GM12878 (cell line): ENCODE data around the gene XYLB. TPM values are rescaled to one million over a fixed set of nuclear protein-coding genes. Genes with fewer than 3 reads are reported as not detected.

Experiments used
- ATAC-seq: fragments of 200-7000 bp; cut with Tn5 transposase; 3 replicates; pipeline ENCODE4 v1.9.1; 2020; ENCODE audit warnings: mild to moderate bottlenecking, moderate library complexity
- BruUV-seq: library from RNA; stranded (reverse); fragments of 400-500 nt; replicated peaks from 2 replicates; lab custom pipeline; 2021; lab: Mats Ljungman, UMichigan
- CTCF ChIA-PET: fragments of 300-600 bp; sonication (Branson Sonifier 250); formaldehyde crosslinking; extraction: SDS; loops from one replicate; lab custom pipeline; 2021; ENCODE audit warnings: inconsistent platforms; lab: Yijun Ruan, JAX
- POLR2A ChIA-PET: fragments of 350-600 bp; formaldehyde crosslinking; extraction: SDS; loops from one replicate; lab custom pipeline; 2021; ENCODE audit warnings: inconsistent platforms; lab: Charles Lee
- RAD21 ChIA-PET: fragments of 300-600 bp; sonication (Branson Sonifier 250); formaldehyde crosslinking; loops from one replicate; lab custom pipeline; 2023; ENCODE audit warnings: antibody characterized with exemption; ENCODE audit not compliant: unreplicated experiment; lab: Charles Lee
- SMC1A ChIA-PET: fragments of 300-600 bp; sonication (Branson Sonifier 250); formaldehyde crosslinking; loops from one replicate; lab custom pipeline; 2023; ENCODE audit not compliant: unreplicated experiment, uncharacterized antibody; lab: Charles Lee
- DNase-seq: peaks from one replicate; pipeline ENCODE4 v3.0.0-alpha.2; 2011; ENCODE audit warnings: low read depth, low spot score
- FAIRE-seq: peaks from 3 replicates; lab custom pipeline; 2011; peaks lifted over from hg19 to GRCh38; lab: Jason Lieb, UNC
- H2AFZ ChIP-seq: 2 replicates; pipeline ENCODE4 v1.6.0; 2011; ENCODE audit warnings: low read depth, low read length, control low read depth; ENCODE audit not compliant: control insufficient read depth
- H3K27ac ChIP-seq: 2 replicates; pipeline ENCODE4 v1.5.1; 2011; ENCODE audit warnings: control low read depth; ENCODE audit not compliant: control insufficient read depth, insufficient read depth
- H3K27me3 ChIP-seq, 2 experiments: replicated peaks in 1 of 2; 2 replicates each; pipeline versions ENCODE4 v1.6.0 to v1.6.1; 2011; ENCODE audit warnings: low read length in 1 of 2; ENCODE audit not compliant: control insufficient read depth in 2 of 2, insufficient read depth in 2 of 2
- H3K36me3 ChIP-seq, 2 experiments: 2 replicates each; pipeline ENCODE4 v1.5.1; 2011; ENCODE audit warnings: low read length in 1 of 2; ENCODE audit not compliant: control insufficient read depth in 2 of 2, insufficient read depth in 2 of 2
- H3K4me1 ChIP-seq: 2 replicates; pipeline ENCODE4 v1.6.1; 2011; ENCODE audit warnings: mild to moderate bottlenecking, low read length, moderate library complexity, mixed read lengths; ENCODE audit not compliant: control insufficient read depth, insufficient read depth
- H3K4me2 ChIP-seq: 2 replicates; pipeline ENCODE4 v1.6.0; 2011; ENCODE audit warnings: control low read depth; ENCODE audit not compliant: control insufficient read depth, insufficient read depth
- H3K4me3 ChIP-seq: fragments of 200-600 bp; sonication (generic); 2 replicates; pipeline ENCODE4 v1.5.1; 2016
- H3K79me2 ChIP-seq: 2 replicates; pipeline ENCODE4 v1.6.0; 2011; ENCODE audit warnings: low read length; ENCODE audit not compliant: control insufficient read depth, insufficient read depth
- H3K9ac ChIP-seq: 2 replicates; pipeline ENCODE4 v1.8.0; 2011; ENCODE audit warnings: low read length, control low read depth, mixed read lengths; ENCODE audit not compliant: control insufficient read depth, insufficient read depth
- H3K9me3 ChIP-seq: replicated peaks from 3 replicates; pipeline ENCODE4 v1.5.1; 2011; ENCODE audit warnings: mild to moderate bottlenecking, low read length; ENCODE audit not compliant: control insufficient read depth, insufficient read depth
- H4K20me1 ChIP-seq: 2 replicates; pipeline ENCODE4 v1.6.0; 2011; ENCODE audit not compliant: control insufficient read depth, insufficient read depth
- CHD1 ChIP-seq: IDR thresholded peaks from 2 replicates; pipeline ENCODE4 v1.6.1; 2012; ENCODE audit warnings: low read depth, low read length, improper control_type of control experiment
- CREB1 ChIP-seq: IDR thresholded peaks from 2 replicates; pipeline ENCODE4 v1.6.1; 2012; ENCODE audit warnings: low read depth, mild to moderate bottlenecking, inconsistent platforms
- CREM ChIP-seq: IDR thresholded peaks from 2 replicates; pipeline ENCODE4 v1.6.1; 2014; ENCODE audit warnings: antibody characterized with exemption, low read depth
- FOS ChIP-seq: IDR thresholded peaks from 3 replicates; pipeline ENCODE4 v1.6.1; 2011; ENCODE audit warnings: borderline replicate concordance; ENCODE audit not compliant: insufficient read length; ENCODE audit errors: extremely low read depth
- NR2C2 ChIP-seq: IDR thresholded peaks from 2 replicates; pipeline ENCODE4 v1.6.1; 2011; ENCODE audit warnings: borderline replicate concordance, low read depth; ENCODE audit not compliant: control insufficient read depth, insufficient read length
- WGBS: methylation state at CpG from one replicate; pipeline ENCODE4 v1.1.6; 2016; ENCODE audit warnings: low lambda C conversion rate; ENCODE audit not compliant: insufficient replicate concordance, insufficient coverage; ENCODE audit errors: missing lambda C conversion rate; 5-methylcytosine and 5-hydroxymethylcytosine counted together
- in situ Hi-C: fragments of 300-500 bp; cut with MboI; formaldehyde crosslinking; loops from 9 replicates; pipeline ENCODE4 v1.14.3; 2018; ENCODE audit warnings: mixed read lengths
- intact Hi-C: fragments of 100-400 bp; cut with micrococcal nuclease; formaldehyde crosslinking; loops from one replicate; pipeline ENCODE4 v1.14.2; 2022; ENCODE audit not compliant: unreplicated experiment
- polyA plus RNA-seq, 11 experiments: library from polyadenylated mRNA; depleted of rRNA in 4 of 11; unstranded in 6 of 11; stranded (reverse) in 5 of 11; fragments of >200 nt; fragmentation: Nextera tagmentation in 4 of 11; fragmentation: Illumina TruSeq in 1 of 11; extraction: Ambion mirVana in 4 of 11; extraction: Trizol in 1 of 11; gene quantifications; 1 replicate in 1 of 11; 2 replicates in 10 of 11; pipeline versions ENCODE4 v1.2.1 to v1.2.3, GENCODE V29; 2011 to 2016; ENCODE audit warnings: inconsistent platforms in 2 of 11, missing spikeins in 2 of 11, low read depth in 1 of 11
- total RNA-seq, 4 experiments: library from RNA; depleted of rRNA in 3 of 4; stranded (reverse); fragments of >200 nt in 3 of 4; fragmentation: Illumina TruSeq in 1 of 4; extraction: Trizol in 1 of 4; gene quantifications; 2 replicates each; pipeline versions ENCODE4 v1.2.1 to v1.2.3, GENCODE V29; 2013 to 2021

Gene XYLB
- total and polyA plus RNA-seq, 10 of the 15 experiments (the other 5 are each of a cell fraction or from before 2014, with no cell fraction given), result 0.60 to 6.1 (median 3.5) TPM

DNA sequence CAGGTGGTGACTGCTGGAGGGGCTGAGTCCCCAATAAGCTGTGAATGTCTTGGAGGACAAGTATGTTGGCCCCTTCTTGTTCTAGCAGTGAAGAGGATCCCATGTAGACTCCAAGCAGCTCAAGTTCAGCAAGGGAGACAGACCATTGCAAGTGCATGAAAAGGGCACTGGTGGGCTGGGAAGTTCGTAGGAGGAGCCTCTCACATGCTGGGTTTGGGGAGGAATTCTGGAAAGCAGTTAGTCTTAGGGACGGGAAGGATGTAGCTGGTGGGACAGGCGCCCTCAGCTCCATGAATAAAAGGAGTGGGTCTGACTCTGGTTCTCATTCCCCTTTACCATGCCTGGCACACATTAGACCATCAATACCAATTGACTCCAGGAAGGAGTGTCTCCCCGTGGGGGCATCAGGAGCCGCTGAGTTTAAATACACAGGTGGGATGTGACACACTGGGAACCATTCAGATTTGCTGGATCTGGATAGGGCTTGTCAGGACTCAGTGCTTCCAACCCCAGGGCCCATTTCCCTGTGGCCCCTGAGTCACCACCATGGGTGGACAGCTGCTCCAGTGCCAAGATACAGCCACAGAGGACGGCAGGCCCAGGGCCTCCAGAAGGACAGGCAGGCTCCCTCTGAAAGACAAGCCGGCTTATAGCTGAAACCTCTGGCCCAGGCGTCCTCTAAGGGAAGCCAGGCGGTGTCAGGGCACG, 552 bp upstream of the XYLB start:
- Histone ChIP-seq H3K27me3 (no peaks in the 10 kb centered on the region), H3K36me3 (no peaks in the 10 kb centered on the region; a peak in 1 of 4 replicates), H3K4me3 (no peak overlapping the region), H3K4me2 (peak overlapping the region; percentile 86), H3K79me2 (no peaks in the 10 kb centered on the region; the same call in 1 of the 2 replicates), H4K20me1 (no peaks in the 10 kb centered on the region), H3K9ac (no peak overlapping the region; the same call in 1 of the 2 replicates), H3K4me1 (no peaks in the 10 kb centered on the region; the same call in 1 of the 2 replicates), H2AFZ (peak overlapping the region; percentile 89), H3K9me3 (no peaks in the 10 kb centered on the region), H3K27ac (no peak overlapping the region)
- ATAC-seq (peak; percentile 49; the same call in 2 of the 3 replicates), FAIRE-seq (no peak), DNase-seq (no peak)
- ChIA-PET RAD21 (interaction anchor here (0.8 to 2.4 kb wide), 8 partner anchors 109 to 349 kb away, joined by 3 to 18 read pairs (median 4); partner anchors contain the start of genes ACAA1, EXOG and OXSR1), CTCF (interaction anchor here (0.6 to 4.0 kb wide), 29 partner anchors 9 to 371 kb away, joined by 3 to 55 read pairs (median 5); partner anchors contain the start of gene EXOG), POLR2A (interaction anchor here (0.8 to 1.3 kb wide), 3 partner anchors 208 to 214 kb away, joined by 3 read pairs; partner anchors contain the start of genes ACAA1 and MYD88), SMC1A (interaction anchor here (0.8 to 4.6 kb wide), 7 partner anchors 56 to 181 kb away, joined by 3 to 30 read pairs (median 5); partner anchors contain the start of genes EXOG and OXSR1)
- intact Hi-C loops, result loop anchor here (1.0 to 5.0 kb wide), 2 partner anchors 133 to 229 kb away; no protein-coding TSS in a partner anchor
- BruUV-seq, result no TSS peak
- TF ChIP-seq NR2C2 (no peak), FOS (no peak), CREB1 (no peak), CHD1 (no peak), CREM (no peak)
- 39% methylated on average over 10 of the region's 10 CpGs for WGBS
- in situ Hi-C loops, result loop anchor here (5.0 kb wide), 1 partner anchor 136 kb away; no protein-coding TSS in a partner anchor
